Tibial artery (tissue), 4 donors: ENCODE results near the gene SRPK2.
"Not testable (repeated sequence)": the region's sequence is repeated elsewhere in the genome, so short reads cannot be mapped to it uniquely, and the experiment has no call there.

Experiments used
- DNase-seq, 2 donors: peaks; one replicate each; pipeline ENCODE4 v3.0.0-alpha.2; 2019
- H3K27ac ChIP-seq, 2 donors: fragments of 200-600 bp; sonication (generic) in 1 of 2; 1 replicate in 1 of 2; 2 replicates in 1 of 2; pipeline ENCODE4 v1.5.1; 2018 to 2019; ENCODE audit warnings: mild to moderate bottlenecking in 1 of 2
- H3K27me3 ChIP-seq, 2 donors: fragments of 200-600 bp; sonication (generic) in 1 of 2; one replicate each; pipeline versions ENCODE4 v1.5.1 to v1.6.0; 2016 to 2019
- H3K36me3 ChIP-seq, 3 donors: fragments of 200-600 bp; sonication (generic) in 2 of 3; one replicate each; pipeline ENCODE4 v1.5.1; 2016 to 2019; ENCODE audit warnings: mild to moderate bottlenecking in 2 of 3
- H3K4me1 ChIP-seq, 4 donors: fragments of 200-600 bp; sonication (generic) in 2 of 4; 1 replicate in 3 of 4; 2 replicates in 1 of 4; pipeline ENCODE4 v1.5.1; 2016 to 2019
- H3K4me3 ChIP-seq, 2 donors: fragments of 200-600 bp; sonication (generic) in 1 of 2; 1 replicate in 1 of 2; 2 replicates in 1 of 2; pipeline ENCODE4 v1.5.1; 2018 to 2019; ENCODE audit warnings: mild to moderate bottlenecking in 2 of 2
- H3K9me3 ChIP-seq, 3 donors: fragments of 200-600 bp; sonication (generic) in 1 of 3; one replicate each; pipeline ENCODE4 v1.5.1; 2016 to 2019
- CTCF ChIP-seq, 2 experiments: fragments of 200-600 bp in 1 of 2; fragments of 450-650 bp in 1 of 2; IDR thresholded peaks; one replicate each; pipeline ENCODE4 v1.5.1; 2017 to 2019; ENCODE audit warnings: antibody characterized with exemption in 2 of 2, mild to moderate bottlenecking in 1 of 2, moderate library complexity in 1 of 2
- intact Hi-C: fragments of 100-400 bp; cut with DNase I; formaldehyde crosslinking; loops from one replicate; pipeline ENCODE4 v1.15.0; 2023; ENCODE audit warnings: low total_unique reads

The SRPK2 gene

GRCh38 chr7:105204520-105204919 is 184.2 kb downstream of the SRPK2 start:
- H3K27ac ChIP-seq, result no peak overlapping the region
- no peak for DNase-seq
- peaks cover 0 to 8% (median 6%) of the 10 kb centered on the region in 3 donors for H3K36me3 ChIP-seq
- H3K4me1 ChIP-seq, result peaks cover 0 to 13% (median 0%) of the 10 kb centered on the region in 4 donors
- H3K4me3 ChIP-seq, result no peak overlapping the region
- H3K9me3 ChIP-seq, result no peaks in the 10 kb centered on the region
- intact Hi-C loops, result no loop called here
- no peak for TF ChIP-seq CTCF (IDR thresholded peaks at IDR 0.05)
- no peaks in the 10 kb centered on the region for H3K27me3 ChIP-seq

GRCh38 chr7:105202616-105203015 is 186.1 kb downstream of the SRPK2 start:
- intact Hi-C loops, result no loop called here
- peaks cover 0 to 8% (median 6%) of the 10 kb centered on the region in 3 donors for H3K36me3 ChIP-seq
- no peaks in the 10 kb centered on the region for H3K27me3 ChIP-seq
- no peaks in the 10 kb centered on the region for H3K9me3 ChIP-seq
- DNase-seq, result no peak
- H3K27ac ChIP-seq, result no peak overlapping the region
- H3K4me1 ChIP-seq, result peaks cover 0 to 16% (median 0%) of the 10 kb centered on the region in 4 donors
- H3K4me3 ChIP-seq, result no peak overlapping the region
- TF ChIP-seq CTCF (IDR thresholded peaks at IDR 0.05), result no peak

- Histone ChIP-seq H3K36me3 (peaks cover 0 to 8% (median 6%) of the 10 kb centered on the region in 3 donors), H3K27me3 (no peaks in the 10 kb centered on the region), H3K4me3 (no peak overlapping the region), H3K4me1 (peaks cover 0 to 23% (median 0%) of the 10 kb centered on the region in 4 donors), H3K27ac (no peak overlapping the region), H3K9me3 (no peaks in the 10 kb centered on the region)
- intact Hi-C loops, result no loop called here
- no peak for DNase-seq
- TF ChIP-seq CTCF (IDR thresholded peaks at IDR 0.05), result no peak
These were observed 189.3 kb downstream of the SRPK2 start for GRCh38 chr7:105199386-105199785.

- Histone ChIP-seq H3K9me3 (no peaks in the 10 kb centered on the region), H3K4me1 (peaks cover 0 to 23% (median 0%) of the 10 kb centered on the region in 4 donors), H3K27me3 (no peaks in the 10 kb centered on the region), H3K36me3 (peaks cover 0 to 8% (median 6%) of the 10 kb centered on the region in 3 donors), H3K27ac (no peak overlapping the region), H3K4me3 (no peak overlapping the region)
- DNase-seq, result no peak
- no peak for TF ChIP-seq CTCF (IDR thresholded peaks at IDR 0.05)
- intact Hi-C loops, result no loop called here
These were observed 190.5 kb downstream of the SRPK2 start for GRCh38 chr7:105198223-105198622.

GRCh38 chr7:105196473-105196872 is 192.2 kb downstream of the SRPK2 start:
- Histone ChIP-seq H3K27me3 (no peaks in the 10 kb centered on the region), H3K27ac (no peak overlapping the region), H3K4me1 (peaks cover 0 to 16% (median 0%) of the 10 kb centered on the region in 4 donors), H3K9me3 (no peaks in the 10 kb centered on the region), H3K4me3 (no peak overlapping the region), H3K36me3 (peaks cover 0 to 4% (median 3%) of the 10 kb centered on the region in 3 donors)
- DNase-seq, result no peak
- intact Hi-C loops, result no loop called here
- TF ChIP-seq CTCF (IDR thresholded peaks at IDR 0.05), result no peak

- Histone ChIP-seq H3K27me3 (no peaks in the 10 kb centered on the region), H3K4me3 (no peak overlapping the region), H3K4me1 (peaks cover 0 to 16% (median 0%) of the 10 kb centered on the region in 4 donors), H3K9me3 (no peaks in the 10 kb centered on the region), H3K27ac (no peak overlapping the region), H3K36me3 (peaks cover 0 to 4% (median 0%) of the 10 kb centered on the region in 3 donors)
- no peak for TF ChIP-seq CTCF (IDR thresholded peaks at IDR 0.05)
- intact Hi-C loops, result no loop called here
- no peak for DNase-seq
These were observed 192.8 kb downstream of the SRPK2 start for GRCh38 chr7:105195891-105196290.

- H3K36me3 ChIP-seq, H3K9me3 ChIP-seq, H3K27ac ChIP-seq, H3K4me3 ChIP-seq, intact Hi-C loops, DNase-seq, H3K27me3 ChIP-seq: not testable (repeated sequence)
- peaks cover 0 to 16% (median 0%) of the 10 kb centered on the region in 4 donors for H3K4me1 ChIP-seq
These were observed 193.8 kb downstream of the SRPK2 start for GRCh38 chr7:105194959-105195358.
